A673 (cell line): ENCODE measurements around the gene WDR43. TPM values are rescaled to one million over a fixed set of nuclear protein-coding genes. Genes with fewer than 3 reads are reported as not detected.

Experiments used
- BruUV-seq: library from RNA; stranded (reverse); fragments of 400-500 nt; replicated peaks from 2 replicates; lab custom pipeline; 2021; lab: Mats Ljungman, UMichigan
- CTCF ChIA-PET: fragments of 300-600 bp; sonication (Branson Sonifier 250); formaldehyde crosslinking; loops from one replicate; lab custom pipeline; 2022; ENCODE audit warnings: antibody characterized with exemption; lab: Charles Lee
- POLR2A ChIA-PET: fragments of 300-600 bp; sonication (Branson Sonifier 250); formaldehyde crosslinking; loops from one replicate; lab custom pipeline; 2022; ENCODE audit warnings: antibody characterized with exemption; ENCODE audit not compliant: low non-redundant PET; lab: Charles Lee
- DNase-seq: peaks from one replicate; pipeline ENCODE4 v3.0.0-alpha.2; 2015; ENCODE audit warnings: low spot score
- H3K27ac ChIP-seq: fragments of 200-600 bp; sonication (generic); 2 replicates; pipeline ENCODE4 v1.5.1; 2016; ENCODE audit warnings: mixed run types, low read depth, mild to moderate bottlenecking, mixed read lengths, antibody characterized with exemption, low read length; ENCODE audit not compliant: poor library complexity, severe bottlenecking
- H3K27me3 ChIP-seq: fragments of 200-600 bp; sonication (generic); replicated peaks from 2 replicates; pipeline ENCODE4 v1.6.1; 2017; ENCODE audit warnings: mixed run types, low read depth, mild to moderate bottlenecking, mixed read lengths, antibody characterized with exemption, low read length; ENCODE audit not compliant: insufficient read depth, poor library complexity
- H3K36me3 ChIP-seq: fragments of 200-600 bp; sonication (generic); 2 replicates; pipeline ENCODE4 v1.6.1; 2016; ENCODE audit warnings: mixed run types, mild to moderate bottlenecking, mixed read lengths, antibody characterized with exemption, low read length; ENCODE audit not compliant: insufficient read depth, poor library complexity, severe bottlenecking
- H3K4me1 ChIP-seq: fragments of 200-600 bp; sonication (generic); 2 replicates; pipeline ENCODE4 v1.6.1; 2017; ENCODE audit warnings: mixed run types, mild to moderate bottlenecking, mixed read lengths, antibody characterized with exemption, low read length; ENCODE audit not compliant: insufficient read depth, poor library complexity, severe bottlenecking
- H3K4me3 ChIP-seq: fragments of 200-600 bp; sonication (generic); 2 replicates; pipeline ENCODE4 v1.5.1; 2016; ENCODE audit warnings: low read depth, mixed run types, mild to moderate bottlenecking, mixed read lengths, low read length; ENCODE audit not compliant: poor library complexity, severe bottlenecking
- H3K9me3 ChIP-seq: fragments of 200-600 bp; sonication (generic); 2 replicates; pipeline ENCODE4 v1.6.1; 2016; ENCODE audit warnings: mixed run types, low read depth, mild to moderate bottlenecking, mixed read lengths, antibody characterized with exemption, low read length; ENCODE audit not compliant: poor library complexity, severe bottlenecking
- EZH2 ChIP-seq: fragments of 200-600 bp; sonication (generic); IDR thresholded peaks from 2 replicates; pipeline ENCODE4 v1.6.1; 2017; ENCODE audit warnings: borderline replicate concordance, low read depth, mild to moderate bottlenecking, mixed read lengths, antibody characterized with exemption, low read length; ENCODE audit not compliant: poor library complexity, severe bottlenecking
- intact Hi-C: fragments of 100-400 bp; cut with micrococcal nuclease; formaldehyde crosslinking; loops from one replicate; pipeline ENCODE4 v1.10.0; 2022; ENCODE audit not compliant: unreplicated experiment
- total RNA-seq: library from RNA; stranded (reverse); gene quantifications from 2 replicates; pipeline ENCODE4 v1.2.3, GENCODE V29; 2021
- TF ChIP-seq, protein P1 (sequence below): fragments of 300-800, 200-600 bp; sonication (generic); conservative IDR thresholded peaks from 2 replicates; pipeline ENCODE4 v1.5.1; 2017; ENCODE audit warnings: low read depth, mild to moderate bottlenecking, antibody characterized with exemption, low read length, moderate library complexity, mixed read lengths

The WDR43 gene
- total RNA-seq, 1 experiment from 2014 or later: 145 TPM

DNA sequence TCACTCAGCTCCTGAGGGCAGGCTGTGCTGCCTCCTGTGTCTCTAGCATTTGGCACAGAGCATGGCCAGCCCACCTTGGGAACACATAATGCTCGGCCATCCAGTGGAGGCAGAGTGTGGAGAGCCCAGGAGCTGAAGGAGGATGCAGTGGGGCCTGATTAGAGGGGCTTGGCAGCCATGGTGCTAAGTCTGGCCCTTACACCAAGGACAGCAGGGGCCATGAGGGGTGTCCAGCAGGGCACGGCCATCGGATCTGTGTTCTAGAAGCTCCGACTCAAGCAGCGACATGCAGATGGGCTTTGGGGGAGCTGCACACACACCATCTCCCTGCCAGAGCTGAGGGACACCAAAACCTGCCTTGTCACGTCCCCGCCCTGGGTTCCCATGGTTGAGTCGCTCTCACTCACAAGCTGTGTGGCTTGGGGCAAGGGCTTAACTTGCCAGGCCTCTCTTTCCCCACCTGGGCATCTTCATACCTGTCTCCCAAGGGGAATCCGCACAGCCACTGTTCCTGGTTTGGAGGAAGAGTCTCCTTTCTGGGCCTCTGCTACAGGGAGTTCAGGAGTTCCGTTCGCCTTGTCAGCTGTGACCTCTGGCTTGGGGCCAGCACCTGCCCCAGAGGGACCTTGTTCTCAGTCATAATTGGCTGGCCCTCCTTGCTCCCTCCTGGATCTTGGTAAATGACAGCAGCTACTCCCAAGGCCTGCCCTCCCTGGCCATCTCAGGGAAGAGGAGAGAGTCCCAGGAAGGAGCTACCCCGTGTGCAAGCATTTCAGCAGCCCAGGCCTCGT is 85.3 kb downstream of the WDR43 start:
- POLR2A ChIA-PET: no interaction called here
- no peaks in the 10 kb centered on the region for H3K4me1 ChIP-seq
- DNase-seq: no peak
- BruUV-seq: no TSS peak
- H3K27ac ChIP-seq: no peak overlapping the region
- no peaks in the 10 kb centered on the region for H3K9me3 ChIP-seq
- intact Hi-C loops: no loop called here
- no peak for TF ChIP-seq EZH2
- TF ChIP-seq, protein P1, sequence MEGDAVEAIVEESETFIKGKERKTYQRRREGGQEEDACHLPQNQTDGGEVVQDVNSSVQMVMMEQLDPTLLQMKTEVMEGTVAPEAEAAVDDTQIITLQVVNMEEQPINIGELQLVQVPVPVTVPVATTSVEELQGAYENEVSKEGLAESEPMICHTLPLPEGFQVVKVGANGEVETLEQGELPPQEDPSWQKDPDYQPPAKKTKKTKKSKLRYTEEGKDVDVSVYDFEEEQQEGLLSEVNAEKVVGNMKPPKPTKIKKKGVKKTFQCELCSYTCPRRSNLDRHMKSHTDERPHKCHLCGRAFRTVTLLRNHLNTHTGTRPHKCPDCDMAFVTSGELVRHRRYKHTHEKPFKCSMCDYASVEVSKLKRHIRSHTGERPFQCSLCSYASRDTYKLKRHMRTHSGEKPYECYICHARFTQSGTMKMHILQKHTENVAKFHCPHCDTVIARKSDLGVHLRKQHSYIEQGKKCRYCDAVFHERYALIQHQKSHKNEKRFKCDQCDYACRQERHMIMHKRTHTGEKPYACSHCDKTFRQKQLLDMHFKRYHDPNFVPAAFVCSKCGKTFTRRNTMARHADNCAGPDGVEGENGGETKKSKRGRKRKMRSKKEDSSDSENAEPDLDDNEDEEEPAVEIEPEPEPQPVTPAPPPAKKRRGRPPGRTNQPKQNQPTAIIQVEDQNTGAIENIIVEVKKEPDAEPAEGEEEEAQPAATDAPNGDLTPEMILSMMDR: no peak
- no peaks in the 10 kb centered on the region for H3K36me3 ChIP-seq
- no peaks in the 10 kb centered on the region for H3K27me3 ChIP-seq
- no peak overlapping the region for H3K4me3 ChIP-seq
- CTCF ChIA-PET: no interaction called here

DNA sequence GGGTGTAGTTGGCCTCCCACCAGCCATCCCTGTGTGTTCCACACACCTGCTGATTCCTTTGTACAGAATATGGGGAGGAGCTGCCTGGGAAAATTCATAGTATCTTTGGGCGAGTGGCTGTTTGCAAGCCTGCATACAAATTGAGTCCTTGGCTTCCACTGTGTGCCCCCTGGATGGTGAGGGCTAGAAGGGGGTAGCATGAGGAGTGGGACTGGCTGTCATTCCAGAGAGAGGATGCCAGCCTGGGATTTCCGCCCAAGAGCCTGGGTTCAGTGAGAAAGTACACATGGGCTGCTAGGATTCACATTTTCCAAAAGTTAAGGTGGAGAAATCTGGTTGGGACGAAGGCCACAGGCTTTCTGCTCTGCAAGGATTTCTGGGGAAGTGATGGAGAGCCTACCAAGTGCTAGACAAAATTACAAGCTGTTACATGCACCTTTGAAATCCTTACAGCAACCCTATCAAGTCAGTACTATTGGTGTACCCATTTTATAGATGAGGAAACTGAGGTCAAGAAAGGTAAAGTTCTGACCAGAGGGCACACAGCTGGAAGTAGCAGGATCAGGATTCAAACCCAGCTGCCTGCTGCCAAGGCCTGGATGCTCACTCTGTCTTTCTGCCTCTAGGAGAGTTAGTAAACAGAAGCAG is 86.0 kb downstream of the WDR43 start:
- CTCF ChIA-PET: no interaction called here
- Histone ChIP-seq H3K27me3 (no peaks in the 10 kb centered on the region), H3K4me3 (no peak overlapping the region), H3K9me3 (no peaks in the 10 kb centered on the region), H3K4me1 (no peaks in the 10 kb centered on the region), H3K36me3 (no peaks in the 10 kb centered on the region), H3K27ac (no peak overlapping the region)
- no peak for TF ChIP-seq EZH2
- TF ChIP-seq, protein P1: no peak
- DNase-seq: no peak
- intact Hi-C loops: no loop called here
- POLR2A ChIA-PET: no interaction called here
- no TSS peak for BruUV-seq

DNA sequence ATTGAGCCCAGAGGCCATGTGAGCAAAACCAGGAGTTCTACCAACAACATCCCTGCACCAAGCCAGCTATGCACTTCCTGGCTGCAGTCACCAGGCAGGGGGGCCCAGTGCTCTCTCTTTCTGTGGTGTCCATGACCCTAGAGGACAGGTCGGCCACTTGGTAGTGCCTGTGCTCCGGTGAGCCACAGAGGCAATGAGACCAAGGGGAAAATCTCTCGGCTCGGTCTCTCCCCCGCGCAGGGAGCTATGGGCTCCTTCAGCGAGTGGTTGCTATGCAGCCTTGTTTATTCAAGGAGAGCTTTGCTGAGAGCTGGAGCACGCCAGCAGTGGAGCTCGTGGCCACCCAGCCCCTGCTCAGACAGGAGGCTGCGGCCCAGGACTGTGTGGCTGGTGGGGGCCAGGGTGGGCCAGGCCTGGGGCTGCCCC is 86.6 kb downstream of the WDR43 start, which contains the start of gene TOGARAM2:
TSS of gene TOGARAM2 (plus strand) at position 283 of the 426 bp plus-strand sequence. CDS start 13,537 bp downstream, outside the sequence.
- DNase-seq: no peak
- BruUV-seq: no TSS peak
- ChIA-PET CTCF (no interaction called here), POLR2A (no interaction called here)
- TF ChIP-seq, protein P1: no peak
- no peak for TF ChIP-seq EZH2
- no peak within 1 kb of the TSS for H3K4me3 ChIP-seq
- intact Hi-C loops: no loop called here
- H3K4me1 ChIP-seq: no peaks in the 10 kb centered on the region
- H3K9me3 ChIP-seq: no peaks in the 10 kb centered on the region
- no peak within 1 kb of the TSS for H3K27ac ChIP-seq
- H3K27me3 ChIP-seq: no peaks in the 10 kb centered on the region
- no peaks in the 10 kb centered on the region for H3K36me3 ChIP-seq
